ENCODE measurements around the gene MIPEP.

Gene MIPEP

DNA sequence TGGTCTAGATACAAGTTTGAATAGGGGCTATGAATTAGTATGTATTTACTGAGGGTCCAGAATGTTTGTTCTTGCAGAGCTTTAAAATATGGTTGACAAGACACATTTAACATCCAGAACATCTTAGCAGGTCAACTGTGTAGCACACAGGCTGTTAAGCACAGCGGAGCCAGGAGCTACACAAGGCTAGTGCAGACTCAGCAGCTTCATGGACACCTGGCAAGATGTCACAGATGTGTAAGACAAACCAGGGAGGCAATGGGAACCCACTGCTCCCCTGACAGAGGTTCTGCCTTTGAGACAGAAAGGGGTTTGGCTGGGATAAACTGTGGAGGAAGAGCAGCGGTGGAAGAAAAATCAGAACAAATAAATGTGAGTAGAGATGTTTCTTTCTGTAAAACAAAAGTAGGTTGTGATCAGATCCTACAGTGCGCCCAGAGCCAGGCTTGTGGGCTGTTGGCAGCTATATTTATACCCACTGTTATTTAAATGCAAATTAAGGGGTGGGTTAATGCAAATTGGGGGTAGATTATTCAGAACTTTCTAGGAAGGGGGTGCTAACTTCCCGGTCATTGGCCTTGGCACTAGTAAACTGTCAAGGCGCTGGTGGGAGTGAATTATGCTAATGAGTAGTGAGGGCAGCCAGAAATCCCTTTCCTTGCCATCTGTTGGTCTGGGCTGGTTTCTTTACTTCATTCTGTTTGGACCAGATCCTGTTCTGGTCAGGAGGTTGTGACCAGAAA is 33.0 kb downstream of the MIPEP start:
- Histone ChIP-seq H3K36me3 (ENCODE audit: control insufficient read depth in 5 of 5, insufficient read depth in 5 of 5, low read length in 5 of 5) (peaks cover 3 to 24% (median 12%) of the 10 kb centered on the region in 5 donors), H3K27ac (ENCODE audit: low read depth, low read length) (no peak overlapping the region), H3K9ac (ENCODE audit: low read length in 5 of 5) (no peak overlapping the region), H3K4me3 (ENCODE audit: low read depth in 1 of 5, low read length in 5 of 5) (no peak overlapping the region), H3K9me3 (ENCODE audit: control insufficient read depth in 5 of 5, low read length in 5 of 5) (no peaks in the 10 kb centered on the region), H3K4me1 (ENCODE audit: control insufficient read depth in 5 of 5, insufficient read depth in 5 of 5, low read length in 5 of 5) (peaks cover 0 to 2% (median 0%) of the 10 kb centered on the region in 5 donors), H3K27me3 (ENCODE audit: control insufficient read depth in 5 of 5, insufficient read depth in 4 of 5, low read length in 5 of 5) (no peaks in the 10 kb centered on the region)

DNA sequence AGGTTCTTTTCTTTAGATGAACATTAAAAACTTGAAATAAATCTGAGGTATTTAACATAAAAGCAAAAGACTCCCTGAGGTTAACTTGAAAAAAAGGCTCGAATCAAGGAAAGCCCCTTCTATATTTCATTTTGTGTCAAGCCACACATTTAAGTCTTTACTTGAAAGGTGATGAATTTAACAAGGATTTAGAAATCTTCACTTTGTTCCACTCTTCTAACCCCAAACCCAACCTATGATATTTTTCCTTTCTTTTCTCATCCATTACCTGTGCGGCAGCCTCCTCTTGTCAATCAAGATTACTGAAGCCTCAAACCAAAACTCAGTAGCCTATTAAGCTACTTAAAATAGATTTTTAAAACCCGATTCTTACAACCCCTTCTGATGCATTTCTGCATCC is 33.8 kb downstream of the MIPEP start:
- Histone ChIP-seq H3K36me3 (ENCODE audit: control insufficient read depth in 5 of 5, insufficient read depth in 5 of 5, low read length in 5 of 5) (peaks cover 3 to 19% (median 7%) of the 10 kb centered on the region in 5 donors), H3K27me3 (ENCODE audit: control insufficient read depth in 5 of 5, insufficient read depth in 4 of 5, low read length in 5 of 5) (no peaks in the 10 kb centered on the region), H3K9me3 (ENCODE audit: control insufficient read depth in 5 of 5, low read length in 5 of 5) (no peaks in the 10 kb centered on the region), H3K9ac (ENCODE audit: low read length in 5 of 5) (no peak overlapping the region), H3K4me3 (ENCODE audit: low read depth in 1 of 5, low read length in 5 of 5) (no peak overlapping the region), H3K27ac (ENCODE audit: low read depth, low read length) (no peak overlapping the region), H3K4me1 (ENCODE audit: control insufficient read depth in 5 of 5, insufficient read depth in 5 of 5, low read length in 5 of 5) (peaks cover 0 to 2% (median 0%) of the 10 kb centered on the region in 5 donors)

DNA sequence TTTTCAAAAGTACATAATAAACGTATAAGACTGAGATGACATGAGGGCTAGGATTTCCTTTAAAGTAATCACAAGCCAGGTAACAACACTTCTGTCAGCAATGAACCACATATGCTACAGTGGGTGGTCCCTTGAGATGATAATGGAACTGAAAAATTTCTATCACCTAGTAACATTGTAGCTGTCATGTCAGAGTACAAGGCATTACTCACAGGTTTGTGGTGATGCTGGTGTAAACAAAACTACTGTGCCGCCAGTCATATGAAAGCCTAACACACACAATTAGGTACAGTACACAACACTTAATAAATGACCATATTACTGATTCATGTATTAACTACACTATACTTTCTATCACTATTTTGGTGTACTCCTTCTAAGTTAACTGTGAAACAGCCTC is 36.8 kb downstream of the MIPEP start:
- H3K9me3 ChIP-seq (ENCODE audit: control insufficient read depth in 5 of 5, low read length in 5 of 5): no peaks in the 10 kb centered on the region
- no peaks in the 10 kb centered on the region for H3K27me3 ChIP-seq (ENCODE audit: control insufficient read depth in 5 of 5, insufficient read depth in 4 of 5, low read length in 5 of 5)
- H3K9ac ChIP-seq (ENCODE audit: low read length in 5 of 5): no peak overlapping the region
- no peak overlapping the region for H3K27ac ChIP-seq (ENCODE audit: low read depth, low read length)
- peaks cover 0 to 20% (median 5%) of the 10 kb centered on the region in 5 donors for H3K36me3 ChIP-seq (ENCODE audit: control insufficient read depth in 5 of 5, insufficient read depth in 5 of 5, low read length in 5 of 5)
- H3K4me3 ChIP-seq (ENCODE audit: low read depth in 1 of 5, low read length in 5 of 5): no peak overlapping the region
- H3K4me1 ChIP-seq (ENCODE audit: control insufficient read depth in 5 of 5, insufficient read depth in 5 of 5, low read length in 5 of 5): peaks cover 0 to 2% (median 0%) of the 10 kb centered on the region in 5 donors

DNA sequence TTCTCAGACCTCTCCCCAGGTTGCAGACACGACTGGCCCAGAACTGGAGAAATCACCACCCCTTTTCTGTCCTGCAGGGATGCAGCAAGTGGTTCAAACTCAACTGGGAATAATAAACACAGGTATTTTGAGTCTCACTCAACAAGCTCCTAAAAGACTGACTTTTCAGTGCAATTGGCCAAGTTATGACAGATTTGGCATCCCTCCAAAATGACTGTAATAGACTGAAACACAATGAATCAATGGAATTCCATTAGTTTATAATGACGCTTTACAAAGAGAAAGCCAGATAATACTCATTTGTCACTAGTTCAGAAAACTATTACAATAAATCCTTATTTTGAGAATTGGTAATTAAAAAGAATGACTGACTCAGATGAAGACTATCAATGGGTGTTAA is 38.1 kb downstream of the MIPEP start:
- no peak overlapping the region for H3K4me3 ChIP-seq (ENCODE audit: low read depth in 1 of 5, low read length in 5 of 5)
- peaks cover 0 to 2% (median 0%) of the 10 kb centered on the region in 5 donors for H3K4me1 ChIP-seq (ENCODE audit: control insufficient read depth in 5 of 5, insufficient read depth in 5 of 5, low read length in 5 of 5)
- no peaks in the 10 kb centered on the region for H3K27me3 ChIP-seq (ENCODE audit: control insufficient read depth in 5 of 5, insufficient read depth in 4 of 5, low read length in 5 of 5)
- H3K9me3 ChIP-seq (ENCODE audit: control insufficient read depth in 5 of 5, low read length in 5 of 5): no peaks in the 10 kb centered on the region
- no peak overlapping the region for H3K27ac ChIP-seq (ENCODE audit: low read depth, low read length)
- no peak overlapping the region for H3K9ac ChIP-seq (ENCODE audit: low read length in 5 of 5)
- peaks cover 0 to 20% (median 5%) of the 10 kb centered on the region in 5 donors for H3K36me3 ChIP-seq (ENCODE audit: control insufficient read depth in 5 of 5, insufficient read depth in 5 of 5, low read length in 5 of 5)

DNA sequence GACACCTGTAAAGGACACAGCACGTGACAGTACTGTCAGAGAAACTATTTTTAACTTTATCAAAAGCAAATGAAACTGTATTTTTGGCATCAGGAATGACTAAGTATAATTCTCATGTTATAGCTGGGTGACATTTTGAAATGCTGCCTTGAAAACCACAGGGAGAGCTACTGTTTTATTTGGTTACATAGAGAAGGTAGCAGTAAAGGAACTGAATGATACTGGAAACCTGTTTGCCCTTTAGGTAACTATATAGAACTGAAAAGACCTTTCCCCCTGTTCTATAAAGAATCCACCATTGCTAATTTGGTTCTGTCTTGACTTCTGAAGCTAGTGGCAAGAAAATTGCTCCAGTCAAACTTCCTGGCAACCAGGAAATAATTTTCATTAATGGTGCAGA is 39.1 kb downstream of the MIPEP start:
- Histone ChIP-seq H3K9me3 (ENCODE audit: control insufficient read depth in 5 of 5, low read length in 5 of 5) (no peaks in the 10 kb centered on the region), H3K27me3 (ENCODE audit: control insufficient read depth in 5 of 5, insufficient read depth in 4 of 5, low read length in 5 of 5) (no peaks in the 10 kb centered on the region), H3K9ac (ENCODE audit: low read length in 5 of 5) (no peak overlapping the region), H3K36me3 (ENCODE audit: control insufficient read depth in 5 of 5, insufficient read depth in 5 of 5, low read length in 5 of 5) (peaks cover 0 to 15% (median 5%) of the 10 kb centered on the region in 5 donors), H3K4me3 (ENCODE audit: low read depth in 1 of 5, low read length in 5 of 5) (no peak overlapping the region), H3K4me1 (ENCODE audit: control insufficient read depth in 5 of 5, insufficient read depth in 5 of 5, low read length in 5 of 5) (peaks cover 0 to 2% (median 0%) of the 10 kb centered on the region in 5 donors), H3K27ac (ENCODE audit: low read depth, low read length) (no peak overlapping the region)

DNA sequence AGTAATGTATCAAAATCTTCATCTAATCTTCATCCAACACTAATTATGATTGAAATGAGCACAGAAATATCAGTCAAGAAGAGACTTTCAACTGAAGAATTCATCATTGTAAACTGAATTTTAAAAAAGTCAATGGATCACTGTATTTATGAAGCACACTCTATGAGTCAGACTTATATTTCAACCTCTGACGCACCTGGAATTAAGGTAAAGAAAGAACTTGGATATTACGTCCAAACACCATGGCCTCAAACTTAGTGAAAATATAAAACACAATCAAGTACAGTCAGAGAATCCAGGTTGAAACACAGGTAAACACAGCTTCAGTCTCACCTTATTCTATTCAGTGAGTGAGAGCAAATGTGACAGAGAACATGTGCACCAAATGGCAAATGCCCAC is 39.5 kb downstream of the MIPEP start:
- Histone ChIP-seq H3K4me3 (ENCODE audit: low read depth in 1 of 5, low read length in 5 of 5) (no peak overlapping the region), H3K9ac (ENCODE audit: low read length in 5 of 5) (no peak overlapping the region), H3K9me3 (ENCODE audit: control insufficient read depth in 5 of 5, low read length in 5 of 5) (no peaks in the 10 kb centered on the region), H3K27ac (ENCODE audit: low read depth, low read length) (no peak overlapping the region), H3K4me1 (ENCODE audit: control insufficient read depth in 5 of 5, insufficient read depth in 5 of 5, low read length in 5 of 5) (peaks cover 0 to 2% (median 0%) of the 10 kb centered on the region in 5 donors), H3K36me3 (ENCODE audit: control insufficient read depth in 5 of 5, insufficient read depth in 5 of 5, low read length in 5 of 5) (peaks cover 0 to 15% (median 5%) of the 10 kb centered on the region in 5 donors), H3K27me3 (ENCODE audit: control insufficient read depth in 5 of 5, insufficient read depth in 4 of 5, low read length in 5 of 5) (no peaks in the 10 kb centered on the region)

DNA sequence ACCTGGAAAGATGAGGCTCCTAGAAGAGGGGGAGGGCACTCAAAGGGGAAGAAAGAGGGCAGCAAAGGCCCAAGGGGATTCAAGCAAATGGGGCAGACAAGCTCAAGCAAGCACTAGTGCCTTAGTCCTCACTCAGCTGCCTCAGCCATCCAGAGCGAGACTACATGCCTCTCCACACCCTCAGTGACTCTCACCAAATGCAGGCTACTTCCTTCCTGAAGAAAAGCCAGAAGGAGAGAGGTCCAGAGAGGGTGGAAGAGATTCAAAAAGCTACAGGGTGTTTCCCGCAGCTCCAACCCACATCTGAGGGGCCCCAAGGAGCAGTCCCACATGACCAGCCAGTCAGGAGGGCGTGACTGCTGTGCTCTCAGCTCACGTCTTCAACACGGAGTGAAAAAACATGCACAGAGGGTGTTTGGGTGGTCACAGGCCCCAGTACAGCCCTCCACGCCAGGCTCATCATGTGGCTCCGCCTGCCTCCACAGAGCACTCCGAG is 40.5 kb downstream of the MIPEP start:
- Histone ChIP-seq H3K9ac (ENCODE audit: low read length in 5 of 5) (no peak overlapping the region), H3K9me3 (ENCODE audit: control insufficient read depth in 5 of 5, low read length in 5 of 5) (no peaks in the 10 kb centered on the region), H3K36me3 (ENCODE audit: control insufficient read depth in 5 of 5, insufficient read depth in 5 of 5, low read length in 5 of 5) (peaks cover 0 to 18% (median 6%) of the 10 kb centered on the region in 5 donors), H3K27me3 (ENCODE audit: control insufficient read depth in 5 of 5, insufficient read depth in 4 of 5, low read length in 5 of 5) (no peaks in the 10 kb centered on the region), H3K27ac (ENCODE audit: low read depth, low read length) (no peak overlapping the region), H3K4me3 (ENCODE audit: low read depth in 1 of 5, low read length in 5 of 5) (no peak overlapping the region), H3K4me1 (ENCODE audit: control insufficient read depth in 5 of 5, insufficient read depth in 5 of 5, low read length in 5 of 5) (peaks cover 0 to 2% (median 0%) of the 10 kb centered on the region in 5 donors)

DNA sequence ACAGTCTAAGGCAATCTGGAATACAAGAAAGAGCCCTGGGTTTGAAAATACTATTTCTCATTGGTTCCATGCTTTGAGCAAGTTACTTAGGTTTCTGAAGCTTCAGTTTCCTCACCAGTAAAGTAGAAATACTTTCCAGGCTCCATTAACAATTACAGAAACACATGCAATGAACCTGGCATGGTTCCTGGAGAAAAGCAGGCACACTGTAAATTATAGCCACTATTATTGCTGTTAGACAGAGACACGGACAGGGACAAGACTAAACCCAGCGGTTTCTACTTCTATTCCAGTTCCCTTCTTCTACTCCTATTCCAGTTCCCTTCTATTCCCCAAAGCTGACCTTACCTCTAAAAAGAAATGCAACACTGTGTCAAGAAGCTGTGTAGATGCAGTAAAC is 41.2 kb downstream of the MIPEP start:
- Histone ChIP-seq H3K36me3 (ENCODE audit: control insufficient read depth in 5 of 5, insufficient read depth in 5 of 5, low read length in 5 of 5) (peaks cover 0 to 17% (median 8%) of the 10 kb centered on the region in 5 donors), H3K9me3 (ENCODE audit: control insufficient read depth in 5 of 5, low read length in 5 of 5) (no peaks in the 10 kb centered on the region), H3K27ac (ENCODE audit: low read depth, low read length) (no peak overlapping the region), H3K9ac (ENCODE audit: low read length in 5 of 5) (no peak overlapping the region), H3K4me3 (ENCODE audit: low read depth in 1 of 5, low read length in 5 of 5) (no peak overlapping the region), H3K27me3 (ENCODE audit: control insufficient read depth in 5 of 5, insufficient read depth in 4 of 5, low read length in 5 of 5) (no peaks in the 10 kb centered on the region), H3K4me1 (ENCODE audit: control insufficient read depth in 5 of 5, insufficient read depth in 5 of 5, low read length in 5 of 5) (peaks cover 0 to 2% (median 0%) of the 10 kb centered on the region in 5 donors)

DNA sequence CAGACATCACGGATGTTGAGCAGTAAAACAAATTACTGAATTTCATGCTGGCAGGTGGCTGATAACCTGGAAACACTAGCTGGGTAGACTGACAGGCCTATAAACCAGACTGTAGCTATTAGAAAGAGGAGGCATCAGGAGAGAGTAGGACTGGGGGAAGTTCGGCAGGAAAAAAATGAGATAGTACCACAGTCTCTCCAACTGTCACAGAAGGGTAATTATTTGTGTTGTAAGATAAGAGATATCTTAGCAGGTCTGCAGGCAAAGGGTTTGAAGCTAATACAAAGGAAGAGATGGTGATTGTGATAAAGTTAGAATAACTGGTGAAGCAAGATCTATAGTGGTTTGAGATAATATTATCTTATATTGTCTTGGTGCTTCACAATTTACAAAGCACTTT is 41.7 kb downstream of the MIPEP start:
- Histone ChIP-seq H3K9me3 (ENCODE audit: control insufficient read depth in 5 of 5, low read length in 5 of 5) (no peaks in the 10 kb centered on the region), H3K27ac (ENCODE audit: low read depth, low read length) (no peak overlapping the region), H3K36me3 (ENCODE audit: control insufficient read depth in 5 of 5, insufficient read depth in 5 of 5, low read length in 5 of 5) (peaks cover under 1 to 18% (median 8%) of the 10 kb centered on the region in 5 donors), H3K27me3 (ENCODE audit: control insufficient read depth in 5 of 5, insufficient read depth in 4 of 5, low read length in 5 of 5) (no peaks in the 10 kb centered on the region), H3K9ac (ENCODE audit: low read length in 5 of 5) (no peak overlapping the region), H3K4me1 (ENCODE audit: control insufficient read depth in 5 of 5, insufficient read depth in 5 of 5, low read length in 5 of 5) (peaks cover 0 to 2% (median 0%) of the 10 kb centered on the region in 5 donors), H3K4me3 (ENCODE audit: low read depth in 1 of 5, low read length in 5 of 5) (no peak overlapping the region)

DNA sequence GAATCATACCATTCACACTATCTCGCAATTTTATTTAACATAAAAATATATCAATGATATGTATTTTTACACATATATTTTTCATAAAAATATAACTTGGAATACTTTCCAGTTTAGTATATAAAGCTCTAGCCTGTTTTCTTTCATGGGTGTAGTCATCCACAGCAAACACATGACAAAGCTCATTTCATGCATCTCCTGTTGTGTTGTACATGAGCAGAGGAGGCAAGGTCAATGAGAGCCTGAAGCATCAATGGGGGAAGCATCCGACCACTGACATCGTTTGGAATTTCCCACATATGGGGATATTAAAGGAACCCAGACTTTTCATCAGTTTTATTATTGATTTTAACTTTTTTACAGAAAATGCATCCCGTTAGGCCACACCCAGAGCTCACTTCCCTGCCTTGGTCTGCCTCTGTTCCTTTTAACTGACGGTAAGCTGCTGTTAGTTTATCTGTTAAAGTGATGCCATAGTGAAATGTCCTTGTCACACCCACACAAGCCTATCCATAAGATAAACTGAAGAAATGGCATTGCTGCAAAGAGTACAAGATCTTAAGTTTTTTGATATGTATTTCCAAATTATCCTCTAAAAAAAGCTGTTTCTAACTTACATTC is 44.0 kb downstream of the MIPEP start:
- Histone ChIP-seq H3K9ac (ENCODE audit: low read length in 5 of 5) (no peak overlapping the region), H3K36me3 (ENCODE audit: control insufficient read depth in 5 of 5, insufficient read depth in 5 of 5, low read length in 5 of 5) (peaks cover 3 to 31% (median 15%) of the 10 kb centered on the region in 5 donors), H3K27me3 (ENCODE audit: control insufficient read depth in 5 of 5, insufficient read depth in 4 of 5, low read length in 5 of 5) (no peaks in the 10 kb centered on the region), H3K9me3 (ENCODE audit: control insufficient read depth in 5 of 5, low read length in 5 of 5) (no peaks in the 10 kb centered on the region), H3K4me1 (ENCODE audit: control insufficient read depth in 5 of 5, insufficient read depth in 5 of 5, low read length in 5 of 5) (no peaks in the 10 kb centered on the region), H3K4me3 (ENCODE audit: low read depth in 1 of 5, low read length in 5 of 5) (no peak overlapping the region), H3K27ac (ENCODE audit: low read depth, low read length) (no peak overlapping the region)

All from subcutaneous abdominal adipose tissue (tissue), 5 donors.